Stimulated activated CD4-positive, alpha-beta T cell treated with anti-CD3 and anti-CD28 coated beads, Interleukin-12 subunit alpha, Interleukin-12 subunit beta, amount 100 ng/mL, for 24 hours (primary cell): ENCODE measurements around the gene KIAA0930.
"Not testable (repeated sequence)": the region's sequence is repeated elsewhere in the genome, so short reads cannot be mapped to it uniquely, and the experiment has no call there.

Experiments
- DNase-seq, 2 experiments: peaks; one replicate each; pipeline ENCODE4 v3.0.0-alpha.2; 2020; ENCODE audit warnings: low read depth in 2 of 2

KIAA0930 gene

DNA sequence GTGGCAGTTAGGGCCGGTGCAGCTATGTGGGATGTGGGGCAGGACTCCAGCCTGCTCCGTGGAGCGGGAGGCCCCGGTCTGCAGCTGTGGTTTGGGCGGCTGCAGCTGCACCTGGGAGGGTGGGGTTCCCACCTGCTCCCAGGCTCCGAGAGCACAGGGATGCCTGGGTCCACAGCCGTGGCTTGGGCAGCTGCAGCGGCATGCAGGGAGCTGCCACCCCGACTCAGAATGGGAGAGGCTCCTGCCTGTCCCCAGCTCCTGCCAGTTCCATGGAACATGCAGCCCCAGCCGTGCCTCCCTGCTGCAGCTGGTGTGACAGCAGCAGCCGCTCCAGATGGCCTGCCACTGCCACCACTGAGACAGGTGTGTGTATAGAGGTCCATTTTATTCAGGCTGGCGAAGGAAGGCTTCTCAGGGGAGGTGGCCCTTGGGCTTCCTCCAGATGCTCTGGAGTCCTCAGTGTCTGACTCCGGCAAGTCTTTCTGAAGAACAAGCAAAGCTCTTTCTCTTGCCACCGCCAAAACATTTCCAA, 22.3 kb upstream of the KIAA0930 start:
- no peak for DNase-seq

DNA sequence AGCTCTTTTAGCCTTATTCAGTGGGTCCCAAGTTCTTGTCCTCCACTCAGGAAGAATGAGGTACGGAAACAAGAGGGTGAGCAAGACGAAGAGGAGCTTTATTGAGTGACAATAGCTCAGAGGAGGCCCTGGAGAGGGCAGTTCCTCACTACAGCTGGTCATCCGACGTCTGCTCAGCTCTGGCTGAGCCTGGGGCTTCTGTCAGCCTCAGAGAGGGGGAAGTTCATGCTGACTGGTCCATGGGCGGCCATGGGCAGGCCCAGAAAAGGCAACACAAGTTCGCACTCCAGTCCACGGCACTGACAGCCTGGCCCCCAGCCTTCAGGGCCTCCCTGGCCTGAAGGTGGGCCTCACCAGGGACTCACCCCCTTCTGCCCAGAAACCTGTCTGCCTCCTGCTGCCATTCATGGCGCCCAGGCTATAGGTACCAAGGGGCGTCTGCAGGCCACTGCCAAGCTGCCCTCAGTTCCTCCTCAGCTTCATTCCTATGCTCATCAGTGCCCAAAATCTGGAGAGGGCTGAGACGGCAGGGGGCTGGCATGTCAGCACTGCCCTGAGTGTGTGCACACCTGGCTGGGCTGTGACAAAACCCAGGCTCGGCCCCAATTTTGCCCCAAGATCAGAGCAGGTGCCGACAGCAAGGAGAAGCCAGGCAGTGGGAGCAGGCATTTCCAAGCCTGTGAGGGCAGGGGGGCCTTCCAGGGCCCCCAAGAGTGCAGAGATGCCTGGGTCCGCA, 21.7 kb upstream of the KIAA0930 start:
- no peak for DNase-seq

DNA sequence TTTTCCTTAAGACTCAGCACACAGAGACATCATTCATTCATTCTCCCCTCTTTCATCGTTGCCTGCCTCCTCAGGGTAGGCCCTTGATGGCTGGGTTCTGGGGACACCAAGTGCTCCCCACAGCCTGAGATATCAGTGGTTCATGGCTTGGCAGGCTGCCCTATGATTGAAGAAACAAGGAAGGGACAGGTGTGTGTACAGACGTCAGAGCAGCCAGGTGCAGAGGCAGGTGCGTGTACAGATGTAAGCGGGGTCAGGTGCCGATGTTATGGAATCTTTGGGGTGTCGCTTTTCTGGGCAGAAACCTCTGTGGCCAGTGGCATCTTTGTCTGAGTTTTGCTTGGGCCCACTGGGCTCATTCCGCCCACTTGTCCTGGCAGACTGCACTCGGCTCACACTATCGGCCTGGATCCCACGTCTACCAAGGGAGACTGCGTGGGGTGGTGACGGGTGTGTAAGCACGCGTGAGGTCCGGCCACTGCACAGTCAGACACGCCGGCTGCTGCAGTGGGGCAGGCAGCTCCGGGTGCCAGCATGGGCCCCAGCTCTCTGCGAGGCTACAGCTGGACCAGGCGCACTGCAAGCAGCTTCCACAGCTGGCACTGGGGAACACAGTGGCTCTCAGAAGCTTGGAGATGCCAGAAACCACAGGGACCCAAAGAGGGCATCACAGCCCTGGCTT, 20.9 kb upstream of the KIAA0930 start:
- DNase-seq, result no peak

DNA sequence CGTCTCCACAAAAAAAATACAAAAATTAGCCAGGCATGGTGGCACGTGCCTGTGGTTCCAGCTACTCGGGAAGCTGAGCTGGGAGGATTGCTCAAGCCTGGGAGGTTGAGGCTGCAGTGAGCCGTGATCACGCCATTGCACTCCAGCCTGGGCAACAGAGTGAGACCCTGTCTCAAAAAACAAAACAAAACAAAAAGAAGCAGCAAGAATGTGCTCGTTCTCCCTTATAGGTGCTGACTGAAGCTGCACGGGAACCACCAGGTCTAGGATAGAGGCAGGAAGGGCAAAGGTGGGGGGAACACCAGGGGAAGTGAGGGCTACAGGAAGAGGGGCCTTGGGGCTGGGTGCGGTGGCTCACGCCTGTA, 19.7 kb upstream of the KIAA0930 start:
- not testable (repeated sequence) for DNase-seq

DNA sequence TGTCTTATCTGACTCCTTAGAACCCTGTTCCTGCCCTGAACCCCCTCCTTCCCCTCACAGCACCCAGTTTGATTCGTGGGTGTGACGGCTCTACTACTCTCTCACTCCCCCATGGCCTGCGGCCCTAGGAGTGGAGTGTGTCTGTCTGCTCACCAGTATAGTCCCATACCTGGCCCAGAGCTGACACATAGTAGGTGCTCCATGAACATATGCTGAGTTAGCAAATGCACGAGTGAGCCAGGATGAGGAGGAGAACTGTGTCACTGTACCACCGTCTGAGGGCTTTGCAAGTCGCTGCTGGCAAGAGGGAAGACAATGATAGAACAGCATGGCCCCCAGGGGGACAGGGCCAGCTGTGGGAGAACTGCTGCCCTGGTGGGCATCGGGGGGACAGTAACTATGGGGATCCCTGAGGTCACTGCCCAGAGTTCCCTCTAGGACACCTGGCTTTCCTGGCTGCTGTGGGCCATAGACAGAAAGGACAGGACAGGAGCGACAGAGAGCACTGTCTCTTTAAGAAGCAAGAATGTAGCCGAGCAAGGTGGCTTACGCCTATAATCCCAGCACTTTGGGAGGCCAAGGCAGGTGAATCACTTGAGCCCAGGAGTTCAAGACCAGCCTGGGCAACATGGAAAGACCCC, 19.2 kb upstream of the KIAA0930 start:
- no peak for DNase-seq

DNA sequence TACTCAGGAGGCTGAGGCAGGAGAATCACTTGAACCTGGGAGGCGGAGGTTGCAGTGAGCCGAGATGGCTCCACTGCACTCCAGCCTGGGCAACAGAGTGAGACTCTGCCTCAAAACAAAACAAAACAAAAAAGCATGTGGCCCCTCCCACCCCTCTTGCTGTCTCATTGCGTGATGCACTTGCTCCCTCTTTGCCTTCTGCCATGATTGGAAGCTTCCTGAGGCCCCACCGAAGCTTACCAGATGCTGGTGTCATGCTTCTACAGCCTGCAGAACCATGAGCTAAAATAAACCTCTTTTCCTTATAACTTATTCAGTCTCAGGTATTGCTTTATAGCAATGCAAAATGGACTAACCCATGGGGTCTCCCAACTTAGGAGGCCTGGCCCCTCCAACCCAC, 17.2 kb upstream of the KIAA0930 start:
- DNase-seq, result not testable (repeated sequence)

DNA sequence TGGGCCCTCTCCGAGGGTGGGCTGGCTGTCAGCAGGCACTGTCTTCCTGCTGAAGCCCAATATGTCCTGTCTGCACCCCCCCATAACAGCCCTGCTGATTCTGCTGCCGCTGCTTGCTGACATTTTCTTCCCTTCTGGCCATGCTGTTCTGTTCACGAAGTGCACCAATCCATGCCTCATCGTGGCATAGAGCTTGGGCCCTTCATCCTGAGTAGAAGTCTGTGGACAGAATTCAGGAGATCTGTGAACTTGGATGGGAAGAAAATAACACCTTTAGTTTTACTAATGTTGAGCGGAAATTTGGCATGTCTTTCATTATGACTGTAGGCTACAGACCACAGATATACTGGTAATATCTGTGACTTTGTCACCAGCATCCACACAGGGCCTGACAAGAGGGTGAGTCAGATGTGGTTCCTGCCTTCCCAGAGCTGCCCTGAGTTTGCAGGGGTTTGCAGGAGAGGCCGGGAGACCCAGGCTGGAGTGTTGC, 14.1 kb upstream of the KIAA0930 start:
- no peak for DNase-seq

DNA sequence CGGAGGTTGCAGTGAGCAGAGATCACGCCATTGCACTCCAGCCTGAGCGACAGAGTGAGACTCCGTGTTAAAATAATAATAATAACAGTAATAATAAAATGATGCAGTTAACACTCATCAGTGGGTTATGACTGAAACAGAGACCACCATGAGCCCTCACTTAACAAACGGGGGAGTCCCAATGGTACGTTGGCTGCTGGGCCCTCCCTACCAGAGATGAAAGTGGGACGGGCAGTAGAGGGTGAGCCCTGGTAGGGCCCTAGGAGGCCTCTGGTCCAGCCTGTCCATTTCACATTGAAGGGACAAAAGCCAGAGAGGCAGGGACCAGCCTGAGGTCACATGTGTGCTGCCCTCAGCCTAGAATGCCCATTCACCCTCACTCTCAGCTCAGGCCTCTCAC, 13.7 kb upstream of the KIAA0930 start:
- no peak for DNase-seq

DNA sequence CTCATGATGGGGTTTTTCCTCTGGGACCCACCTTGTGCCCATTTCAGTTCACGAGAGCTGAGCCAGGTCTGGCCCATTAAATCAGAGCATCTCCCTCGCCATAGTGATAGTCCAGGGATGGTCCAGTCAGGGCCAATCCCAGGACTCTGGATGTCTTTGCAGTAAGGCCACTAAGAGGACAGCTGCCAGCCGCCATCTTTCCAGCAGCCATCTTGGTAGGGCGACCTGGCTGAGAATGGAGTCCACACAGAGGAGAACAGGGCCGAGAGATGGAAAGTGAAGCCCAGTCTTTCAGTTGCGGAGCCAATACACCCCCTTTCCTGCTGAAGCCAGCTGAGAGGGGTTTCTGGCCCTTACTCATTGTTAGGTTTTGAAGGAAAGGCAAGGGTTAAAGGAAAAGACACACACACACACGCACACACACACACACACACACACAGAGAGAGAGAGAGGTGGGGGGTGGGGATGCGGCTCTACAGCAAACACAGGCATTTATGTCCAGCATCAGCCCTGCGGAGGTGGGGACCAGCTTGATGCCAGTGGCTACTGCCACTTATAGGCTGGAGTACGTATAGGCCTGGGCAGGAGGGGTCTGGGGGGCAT, 12.4 kb upstream of the KIAA0930 start:
- DNase-seq, result no peak

DNA sequence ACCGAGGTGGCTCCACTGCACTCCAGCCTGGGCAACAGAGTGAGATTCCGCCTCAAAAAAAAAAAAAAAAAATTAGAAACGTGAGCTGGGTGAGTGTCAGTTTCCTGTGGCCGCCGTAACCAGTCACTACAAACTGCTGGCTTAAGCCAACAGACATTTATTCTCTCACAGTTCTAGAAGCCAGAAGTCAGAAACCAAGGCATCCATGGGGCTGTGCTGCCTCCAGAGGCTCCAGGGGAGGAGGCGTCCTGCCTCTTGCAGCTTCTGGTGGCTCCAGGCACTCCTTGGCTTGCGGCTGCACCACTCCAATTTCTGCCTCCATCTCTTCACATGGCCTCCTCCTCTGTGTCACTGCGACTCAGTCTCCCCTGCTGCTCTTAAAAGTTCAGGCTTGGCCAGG, 11.1 kb upstream of the KIAA0930 start:
- DNase-seq, result no peak

DNA sequence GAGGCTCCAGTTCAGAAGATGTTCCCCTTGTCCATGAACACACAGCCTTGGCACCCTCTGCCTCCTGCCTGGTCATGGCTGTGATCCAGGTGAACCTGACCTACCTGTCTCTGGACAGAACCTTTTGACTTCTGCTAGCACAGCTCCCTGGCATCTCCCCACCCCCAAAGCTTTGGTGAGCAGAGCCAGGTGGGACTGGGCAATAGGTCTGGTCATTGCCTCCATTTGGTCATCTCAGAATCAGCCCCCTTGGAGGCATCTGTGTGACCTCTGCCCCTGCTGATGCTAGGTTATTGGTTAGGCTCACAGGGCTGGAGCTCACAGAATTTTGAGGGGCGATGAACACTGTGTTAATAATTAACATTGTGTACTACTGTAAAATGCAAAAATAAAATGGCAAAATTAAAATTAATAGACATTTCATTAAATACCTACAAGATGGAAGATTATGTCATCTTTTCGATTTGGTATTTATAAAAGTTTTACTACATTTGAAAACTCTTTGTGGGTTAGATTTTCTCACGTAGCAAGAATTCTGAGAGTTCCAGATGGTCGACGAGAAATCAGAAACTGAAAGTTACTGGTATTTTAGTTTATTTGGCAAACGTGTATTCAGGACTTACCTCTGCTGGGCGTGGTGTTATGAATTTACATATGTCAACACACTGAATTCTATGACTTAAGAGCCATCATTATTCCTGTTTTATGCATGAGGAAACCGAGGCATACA, 8.3 kb upstream of the KIAA0930 start:
- no peak for DNase-seq

DNA sequence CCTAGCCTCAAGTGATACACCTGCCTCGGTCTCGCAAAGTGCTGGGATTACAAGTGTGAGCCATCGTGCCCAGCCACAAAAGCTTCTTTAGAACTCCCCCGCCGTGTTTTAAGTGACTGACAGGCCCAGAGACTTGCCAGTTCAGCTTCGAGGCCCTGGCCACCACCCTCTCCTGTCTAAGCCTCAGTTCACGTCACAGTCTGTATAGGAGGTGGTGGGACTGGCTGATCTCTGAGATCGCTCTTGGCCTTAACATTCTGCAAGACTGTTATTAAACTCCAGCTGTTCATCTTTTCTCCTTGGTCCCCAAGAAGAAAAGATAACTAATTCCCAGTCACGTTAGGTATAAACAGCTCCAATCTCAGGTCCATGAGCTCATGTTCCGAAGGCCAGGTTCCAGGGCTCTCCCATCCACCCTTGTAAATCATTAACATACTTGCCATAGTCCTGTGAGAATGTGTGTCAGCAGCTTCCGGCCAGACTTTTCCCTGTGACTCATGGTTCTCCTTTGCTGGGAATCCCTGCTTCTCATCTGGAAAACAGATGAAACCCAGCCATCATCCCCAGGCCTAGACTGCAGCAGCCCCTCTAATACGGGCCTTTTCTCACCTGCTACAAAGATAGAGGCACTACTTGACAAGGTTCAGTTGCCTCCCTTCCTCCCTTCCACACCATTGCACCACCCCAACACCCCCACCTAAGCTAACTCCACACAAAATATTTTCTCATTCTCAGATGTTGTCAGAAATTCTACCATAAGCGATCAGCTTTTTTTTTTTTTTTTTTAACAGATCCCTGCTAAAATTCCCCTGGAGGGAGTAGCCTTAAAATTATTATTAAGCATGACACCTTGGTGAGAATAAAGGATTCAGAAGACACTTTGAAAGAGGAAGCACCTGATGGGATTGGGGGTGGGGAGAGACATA, 5.6 kb upstream of the KIAA0930 start:
- no peak for DNase-seq

DNA sequence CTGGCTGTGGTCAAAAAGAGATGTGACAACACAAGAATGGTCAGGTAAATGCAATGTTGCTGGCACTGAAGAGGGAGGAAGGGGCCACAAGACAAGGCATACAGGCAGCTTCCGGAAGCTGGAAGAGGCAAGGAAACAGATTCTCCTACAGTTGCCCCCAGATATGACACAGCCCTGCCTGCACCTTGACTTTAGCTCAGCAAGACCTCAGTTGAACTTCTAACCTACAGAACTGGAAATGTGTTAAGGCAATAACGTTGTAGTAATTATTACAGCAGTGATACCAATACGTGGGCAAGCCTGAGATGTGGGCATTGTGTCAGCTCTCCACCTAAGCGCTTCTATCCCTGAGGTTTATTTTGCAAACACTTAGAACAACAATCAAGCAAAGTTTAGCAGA, 4.2 kb upstream of the KIAA0930 start:
- no peak for DNase-seq

DNA sequence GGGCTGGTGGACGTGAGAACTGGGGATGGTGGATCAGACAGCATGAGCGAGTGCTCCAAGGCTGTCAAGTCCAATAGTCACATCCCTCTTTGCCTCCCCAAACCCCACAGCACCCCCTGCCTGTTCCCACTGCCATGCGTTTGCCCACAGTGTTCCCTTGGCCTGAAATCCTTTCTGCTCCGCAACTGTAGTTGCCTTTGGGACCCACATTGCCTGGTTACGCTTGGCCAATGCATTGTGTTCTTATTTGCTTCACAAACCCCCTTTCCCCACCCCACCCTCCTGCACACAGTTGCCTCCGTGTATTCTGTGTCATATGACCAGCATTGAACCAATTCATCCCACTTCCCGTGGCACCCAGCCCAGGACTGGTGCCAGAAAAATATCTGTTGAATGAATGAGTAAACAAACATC, 2.1 kb upstream of the KIAA0930 start:
- DNase-seq, result no peak

DNA sequence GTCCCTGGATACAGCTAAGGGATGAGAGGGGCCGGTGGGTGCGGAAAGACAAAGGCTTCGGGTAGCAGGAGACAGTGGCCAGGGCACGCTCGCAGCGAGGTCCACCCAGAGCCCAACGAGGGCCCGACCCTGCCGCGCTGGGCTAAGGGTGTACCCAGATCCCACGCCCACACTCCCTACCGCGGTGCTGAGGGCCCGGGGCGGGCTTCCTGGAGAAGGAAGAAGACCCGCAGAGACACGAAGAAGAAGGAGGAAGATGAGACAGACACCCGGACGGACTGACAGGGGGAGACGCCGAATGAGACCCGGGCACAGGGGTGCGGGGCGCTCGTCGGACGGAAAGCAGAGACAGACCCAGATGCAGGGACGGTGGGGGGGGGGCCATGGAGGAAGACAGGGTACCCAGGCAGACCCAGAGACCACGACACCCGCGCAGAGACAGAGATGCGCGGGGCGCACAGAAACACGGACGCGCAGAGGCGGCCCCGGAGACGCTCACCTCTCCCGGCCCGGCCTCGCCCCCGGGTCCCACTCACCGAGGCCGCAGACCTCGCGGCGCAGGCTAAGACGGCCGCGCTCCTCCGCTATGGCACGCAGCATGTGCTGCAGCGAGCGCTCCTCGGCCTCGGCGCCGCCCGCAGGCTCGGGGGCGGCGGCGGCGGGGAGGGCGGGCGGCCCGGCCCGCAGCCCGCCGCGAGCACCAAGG, 437 bp downstream of the KIAA0930 start:
- DNase-seq, result peak in 1 of 2 experiments; percentile 16

DNA sequence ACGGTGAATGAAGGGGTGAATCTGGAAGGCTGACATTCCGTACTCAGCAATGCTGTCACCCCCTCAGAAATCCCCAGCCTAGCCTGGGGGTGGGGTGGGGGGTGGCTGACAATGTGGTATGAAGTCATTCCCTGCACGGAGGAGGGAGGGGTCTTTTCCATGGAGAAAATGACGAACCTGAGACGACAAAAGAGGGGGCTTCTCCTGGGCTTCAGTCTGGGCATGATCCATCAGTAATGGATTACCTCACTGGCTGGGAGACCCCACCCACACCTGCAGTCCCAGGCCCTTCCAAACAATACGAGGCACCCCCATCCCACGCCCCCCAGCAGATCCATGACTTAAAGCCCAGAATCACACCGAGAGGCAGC, 1.0 kb downstream of the KIAA0930 start:
- no peak for DNase-seq

DNA sequence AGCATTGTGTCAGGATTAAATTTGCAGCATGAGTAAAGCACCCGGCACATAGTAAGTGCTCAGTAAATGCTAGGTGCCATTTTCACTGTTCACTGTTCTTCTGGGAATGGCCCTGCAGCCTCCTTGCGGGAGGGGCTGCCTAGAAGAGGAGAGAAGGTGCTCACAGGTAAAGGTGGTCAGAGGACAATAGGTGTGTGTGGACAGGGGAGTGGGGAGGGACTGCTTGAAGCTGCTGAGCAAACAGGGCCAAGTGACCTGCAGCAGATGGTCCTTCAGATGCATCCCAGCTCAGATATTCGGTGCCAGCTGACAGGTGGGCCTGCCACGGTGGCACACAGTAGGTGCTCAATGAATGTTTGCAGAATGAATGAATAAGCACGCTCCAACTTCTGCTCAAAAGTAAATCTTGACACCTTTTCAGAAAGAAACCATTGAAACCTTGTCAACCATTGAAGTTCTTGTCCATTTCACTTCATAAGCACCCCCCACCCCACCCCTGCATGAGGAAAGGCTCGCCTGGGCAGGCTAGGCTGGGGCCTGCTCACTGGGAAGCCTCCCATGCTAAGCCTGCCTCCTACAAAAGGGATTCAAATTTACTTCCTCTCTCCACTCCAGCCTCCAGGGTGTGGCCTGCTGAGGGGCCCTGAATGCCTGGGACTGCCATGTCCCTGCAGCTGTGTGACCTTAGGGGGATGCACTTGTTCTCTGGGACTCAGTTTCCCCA, 1.6 kb downstream of the KIAA0930 start:
- DNase-seq, result no peak

DNA sequence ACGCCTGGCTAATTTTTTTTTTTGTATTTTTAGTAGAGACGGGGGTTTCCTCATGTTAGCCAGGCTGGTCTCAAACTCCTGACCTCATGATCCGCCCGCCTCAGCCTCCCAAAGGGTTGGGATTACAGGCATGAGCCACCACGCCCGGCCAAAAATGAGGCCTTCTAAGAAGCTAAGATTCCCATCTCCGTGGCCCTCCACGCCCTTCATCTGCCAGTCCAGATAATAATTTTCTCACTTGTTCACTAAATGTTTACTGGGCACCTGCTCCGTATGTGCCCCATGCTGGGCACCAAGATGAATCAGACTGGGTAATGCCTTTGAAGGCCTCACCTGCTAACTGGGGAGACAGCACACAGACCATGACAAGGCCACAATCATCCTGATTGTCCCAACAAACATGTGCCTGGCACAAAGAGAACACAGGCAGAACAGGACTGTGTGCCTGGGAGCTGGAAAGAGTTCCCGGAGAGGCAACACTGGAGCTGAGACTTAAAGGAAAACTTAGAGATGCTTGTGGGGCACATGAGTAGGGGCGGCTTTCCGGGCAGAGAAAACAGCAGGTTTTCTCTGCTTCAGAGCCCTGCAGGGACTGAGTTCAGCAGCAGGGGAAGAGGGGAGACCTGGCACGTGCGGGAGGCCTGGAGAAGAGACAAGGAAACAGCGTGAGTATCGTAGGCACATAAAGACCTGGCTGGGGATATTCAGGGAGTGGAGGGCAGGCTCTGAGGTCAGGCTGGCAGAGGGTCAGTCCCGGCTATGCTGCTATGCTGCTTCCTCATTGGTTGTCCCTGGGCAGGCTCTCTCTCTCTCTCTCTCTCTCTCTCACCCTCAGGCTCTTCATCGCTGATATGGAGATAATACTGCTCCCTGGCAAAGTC, 2.4 kb downstream of the KIAA0930 start:
- DNase-seq, result no peak
